WTC11 (cell line): ENCODE measurements around the gene PLET1. TPM values are rescaled to one million over a fixed set of nuclear protein-coding genes. Genes with fewer than 3 reads are reported as not detected.
"Not testable (repeated sequence)": the region's sequence is repeated elsewhere in the genome, so short reads cannot be mapped to it uniquely, and the experiment has no call there.

Source experiments
- ATAC-seq: fragments of 200-7000 bp; cut with Tn5 transposase; 2 replicates; pipeline ENCODE4 v1.10.0; 2021; ENCODE audit warnings: mild to moderate bottlenecking, moderate library complexity
- CTCF ChIA-PET: fragments of 300-600 bp; sonication (Branson Sonifier 250); formaldehyde crosslinking; loops from one replicate; lab custom pipeline; 2021; ENCODE audit warnings: antibody characterized with exemption; lab: Charles Lee
- POLR2A ChIA-PET: fragments of 350-600 bp; sonication (Branson Sonifier 250); formaldehyde crosslinking; loops from one replicate; lab custom pipeline; 2021; ENCODE audit warnings: antibody characterized with exemption; lab: Charles Lee
- DNase-seq: peaks from one replicate; pipeline ENCODE4 v3.0.0; 2021; ENCODE audit warnings: low spot score
- H3K27ac Mint-ChIP-seq: 2 replicates; pipeline ENCODE4 v1.8.0; 2021; ENCODE audit warnings: mixed read lengths
- H3K27me3 Mint-ChIP-seq: 2 replicates; pipeline ENCODE4 v1.8.0; 2021; ENCODE audit warnings: low read depth, mild to moderate bottlenecking, moderate library complexity, mixed read lengths
- H3K36me3 Mint-ChIP-seq: 2 replicates; pipeline ENCODE4 v1.8.0; 2021; ENCODE audit warnings: mixed read lengths
- H3K4me1 Mint-ChIP-seq: 2 replicates; pipeline ENCODE4 v1.8.0; 2022; ENCODE audit warnings: mixed read lengths
- H3K4me3 Mint-ChIP-seq: 2 replicates; pipeline ENCODE4 v1.8.0; 2021; ENCODE audit warnings: mild to moderate bottlenecking, moderate library complexity, mixed read lengths
- H3K9me3 Mint-ChIP-seq: 2 replicates; pipeline ENCODE4 v1.8.0; 2021; ENCODE audit warnings: mixed read lengths
- CBFB ChIP-seq: sonication (generic); formaldehyde crosslinking; IDR thresholded peaks from 2 replicates; pipeline ENCODE4 v1.8.1; 2022; ENCODE audit warnings: mild to moderate bottlenecking, low read depth, missing genetic modification reagents
- CREB1 ChIP-seq: sonication (generic); formaldehyde crosslinking; IDR thresholded peaks from 2 replicates; pipeline ENCODE4 v1.8.0; 2023; ENCODE audit warnings: mild to moderate bottlenecking, missing genetic modification reagents
- ELF4 ChIP-seq: sonication (generic); formaldehyde crosslinking; IDR thresholded peaks from 2 replicates; pipeline ENCODE4 v1.8.1; 2022; ENCODE audit warnings: low read depth, mild to moderate bottlenecking, moderate library complexity, missing genetic modification reagents
- MXD4 ChIP-seq: fragments of 250-450 bp; sonication (Bioruptor Pico); IDR thresholded peaks from 2 replicates; pipeline ENCODE4 v1.8.0; 2021; ENCODE audit warnings: mild to moderate bottlenecking, moderate library complexity, borderline replicate concordance
- MYBL2 ChIP-seq: sonication (generic); formaldehyde crosslinking; IDR thresholded peaks from 2 replicates; pipeline ENCODE4 v1.8.1; 2023; ENCODE audit warnings: mild to moderate bottlenecking, moderate library complexity, missing genetic modification reagents
- NFATC4 ChIP-seq: fragments of 250-450 bp; sonication (Bioruptor Pico); IDR thresholded peaks from 2 replicates; pipeline ENCODE4 v1.9.0; 2021; ENCODE audit warnings: mild to moderate bottlenecking
- NR1H2 ChIP-seq: sonication (generic); formaldehyde crosslinking; IDR thresholded peaks from 2 replicates; pipeline ENCODE4 v1.9.0; 2021; ENCODE audit warnings: mild to moderate bottlenecking, moderate library complexity, missing genetic modification reagents
- RORB ChIP-seq: fragments of 250-450 bp; sonication (Bioruptor Pico); IDR thresholded peaks from 2 replicates; pipeline ENCODE4 v1.9.0; 2021; ENCODE audit warnings: mild to moderate bottlenecking
- SMAD3 ChIP-seq: sonication (generic); formaldehyde crosslinking; IDR thresholded peaks from 2 replicates; pipeline ENCODE4 v1.8.0; 2022; ENCODE audit warnings: missing genetic modification reagents, mild to moderate bottlenecking, borderline replicate concordance
- SP1 ChIP-seq: sonication (generic); formaldehyde crosslinking; conservative IDR thresholded peaks from 2 replicates; pipeline ENCODE4 v1.8.1; 2022; ENCODE audit warnings: missing genetic modification reagents
- ZNF138 ChIP-seq: sonication (generic); formaldehyde crosslinking; conservative IDR thresholded peaks from 2 replicates; pipeline ENCODE4 v1.8.1; 2022; ENCODE audit warnings: mild to moderate bottlenecking, moderate library complexity, missing genetic modification reagents
- total RNA-seq: library from RNA; stranded (reverse); gene quantifications from 3 replicates; pipeline ENCODE4 v1.2.3, GENCODE V29; 2021
- TF ChIP-seq, protein P1 (sequence below): sonication (generic); formaldehyde crosslinking; IDR thresholded peaks from 2 replicates; pipeline ENCODE4 v1.8.1; 2022; ENCODE audit warnings: mild to moderate bottlenecking, missing genetic modification reagents, moderate library complexity, borderline replicate concordance
- TF ChIP-seq, protein P2 (sequence below): sonication (generic); formaldehyde crosslinking; IDR thresholded peaks from 2 replicates; pipeline ENCODE4 v1.8.1; 2022; ENCODE audit warnings: mild to moderate bottlenecking, moderate library complexity, missing genetic modification reagents
- TF ChIP-seq, protein P3 (sequence below): sonication (generic); formaldehyde crosslinking; IDR thresholded peaks from 2 replicates; pipeline ENCODE4 v1.8.0; 2022; ENCODE audit warnings: mild to moderate bottlenecking, missing genetic modification reagents
- TF ChIP-seq, protein P4 (sequence below): fragments of 250-450 bp; sonication (Bioruptor Pico); IDR thresholded peaks from 2 replicates; pipeline ENCODE4 v1.9.0; 2021; ENCODE audit warnings: mild to moderate bottlenecking, borderline replicate concordance
- TF ChIP-seq, protein P5 (sequence below): fragments of 250-450 bp; sonication (Bioruptor Pico); conservative IDR thresholded peaks from 2 replicates; pipeline ENCODE4 v1.9.0; 2021; ENCODE audit warnings: mild to moderate bottlenecking
- TF ChIP-seq, protein P6 (sequence below): sonication (generic); formaldehyde crosslinking; IDR thresholded peaks from 2 replicates; pipeline ENCODE4 v1.8.0; 2022; ENCODE audit warnings: mild to moderate bottlenecking, missing genetic modification reagents

Gene PLET1
- total RNA-seq, 1 experiment from 2014 or later: not detected

DNA sequence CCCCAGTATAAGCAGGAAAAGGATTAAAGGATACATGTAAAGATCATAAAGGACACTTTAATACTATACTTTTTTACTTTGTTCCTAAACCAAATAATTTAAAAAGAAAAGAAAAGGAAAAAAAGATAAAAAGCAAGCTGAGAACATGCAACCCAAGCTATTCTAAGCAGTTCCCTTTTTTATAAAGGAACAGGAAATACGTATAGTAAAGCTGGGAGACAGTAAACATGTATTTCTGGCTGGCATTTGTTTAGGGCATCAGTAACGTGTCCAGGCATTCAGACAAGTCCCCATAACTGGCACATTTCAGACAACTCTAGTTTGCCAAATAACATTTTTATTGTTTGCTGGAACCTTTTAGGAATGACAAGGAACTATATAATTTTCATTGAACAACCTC lies 60.4 kb downstream of the PLET1 start:
- no peak overlapping the region for H3K4me3 Mint-ChIP-seq
- H3K27me3 Mint-ChIP-seq: peaks cover 19% of the 10 kb centered on the region
- DNase-seq (no peak), ATAC-seq (no peak)
- H3K9me3 Mint-ChIP-seq: peaks cover 8% of the 10 kb centered on the region
- H3K27ac Mint-ChIP-seq: no peak overlapping the region
- CTCF ChIA-PET: interaction anchor here (1.3 to 1.6 kb wide), 2 partner anchors 19 to 80 kb away, joined by 3 to 5 read pairs; no protein-coding TSS in a partner anchor
- H3K4me1 Mint-ChIP-seq: no peaks in the 10 kb centered on the region
- POLR2A ChIA-PET: no interaction called here
- H3K36me3 Mint-ChIP-seq: no peaks in the 10 kb centered on the region
- TF ChIP-seq, protein P1, sequence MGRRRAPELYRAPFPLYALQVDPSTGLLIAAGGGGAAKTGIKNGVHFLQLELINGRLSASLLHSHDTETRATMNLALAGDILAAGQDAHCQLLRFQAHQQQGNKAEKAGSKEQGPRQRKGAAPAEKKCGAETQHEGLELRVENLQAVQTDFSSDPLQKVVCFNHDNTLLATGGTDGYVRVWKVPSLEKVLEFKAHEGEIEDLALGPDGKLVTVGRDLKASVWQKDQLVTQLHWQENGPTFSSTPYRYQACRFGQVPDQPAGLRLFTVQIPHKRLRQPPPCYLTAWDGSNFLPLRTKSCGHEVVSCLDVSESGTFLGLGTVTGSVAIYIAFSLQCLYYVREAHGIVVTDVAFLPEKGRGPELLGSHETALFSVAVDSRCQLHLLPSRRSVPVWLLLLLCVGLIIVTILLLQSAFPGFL: no peak
- TF ChIP-seq, protein P2, sequence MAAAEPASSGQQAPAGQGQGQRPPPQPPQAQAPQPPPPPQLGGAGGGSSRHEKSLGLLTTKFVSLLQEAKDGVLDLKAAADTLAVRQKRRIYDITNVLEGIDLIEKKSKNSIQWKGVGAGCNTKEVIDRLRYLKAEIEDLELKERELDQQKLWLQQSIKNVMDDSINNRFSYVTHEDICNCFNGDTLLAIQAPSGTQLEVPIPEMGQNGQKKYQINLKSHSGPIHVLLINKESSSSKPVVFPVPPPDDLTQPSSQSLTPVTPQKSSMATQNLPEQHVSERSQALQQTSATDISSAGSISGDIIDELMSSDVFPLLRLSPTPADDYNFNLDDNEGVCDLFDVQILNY (CRISPR knock-in tag): no peak
- no peak for TF ChIP-seq RORB (CRISPR knock-in tag)
- TF ChIP-seq, protein P3, sequence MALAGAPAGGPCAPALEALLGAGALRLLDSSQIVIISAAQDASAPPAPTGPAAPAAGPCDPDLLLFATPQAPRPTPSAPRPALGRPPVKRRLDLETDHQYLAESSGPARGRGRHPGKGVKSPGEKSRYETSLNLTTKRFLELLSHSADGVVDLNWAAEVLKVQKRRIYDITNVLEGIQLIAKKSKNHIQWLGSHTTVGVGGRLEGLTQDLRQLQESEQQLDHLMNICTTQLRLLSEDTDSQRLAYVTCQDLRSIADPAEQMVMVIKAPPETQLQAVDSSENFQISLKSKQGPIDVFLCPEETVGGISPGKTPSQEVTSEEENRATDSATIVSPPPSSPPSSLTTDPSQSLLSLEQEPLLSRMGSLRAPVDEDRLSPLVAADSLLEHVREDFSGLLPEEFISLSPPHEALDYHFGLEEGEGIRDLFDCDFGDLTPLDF: no peak
- no peak for TF ChIP-seq ELF4 (CRISPR knock-in tag)
- TF ChIP-seq CREB1 (CRISPR knock-in tag): no peak
- TF ChIP-seq, protein P4, sequence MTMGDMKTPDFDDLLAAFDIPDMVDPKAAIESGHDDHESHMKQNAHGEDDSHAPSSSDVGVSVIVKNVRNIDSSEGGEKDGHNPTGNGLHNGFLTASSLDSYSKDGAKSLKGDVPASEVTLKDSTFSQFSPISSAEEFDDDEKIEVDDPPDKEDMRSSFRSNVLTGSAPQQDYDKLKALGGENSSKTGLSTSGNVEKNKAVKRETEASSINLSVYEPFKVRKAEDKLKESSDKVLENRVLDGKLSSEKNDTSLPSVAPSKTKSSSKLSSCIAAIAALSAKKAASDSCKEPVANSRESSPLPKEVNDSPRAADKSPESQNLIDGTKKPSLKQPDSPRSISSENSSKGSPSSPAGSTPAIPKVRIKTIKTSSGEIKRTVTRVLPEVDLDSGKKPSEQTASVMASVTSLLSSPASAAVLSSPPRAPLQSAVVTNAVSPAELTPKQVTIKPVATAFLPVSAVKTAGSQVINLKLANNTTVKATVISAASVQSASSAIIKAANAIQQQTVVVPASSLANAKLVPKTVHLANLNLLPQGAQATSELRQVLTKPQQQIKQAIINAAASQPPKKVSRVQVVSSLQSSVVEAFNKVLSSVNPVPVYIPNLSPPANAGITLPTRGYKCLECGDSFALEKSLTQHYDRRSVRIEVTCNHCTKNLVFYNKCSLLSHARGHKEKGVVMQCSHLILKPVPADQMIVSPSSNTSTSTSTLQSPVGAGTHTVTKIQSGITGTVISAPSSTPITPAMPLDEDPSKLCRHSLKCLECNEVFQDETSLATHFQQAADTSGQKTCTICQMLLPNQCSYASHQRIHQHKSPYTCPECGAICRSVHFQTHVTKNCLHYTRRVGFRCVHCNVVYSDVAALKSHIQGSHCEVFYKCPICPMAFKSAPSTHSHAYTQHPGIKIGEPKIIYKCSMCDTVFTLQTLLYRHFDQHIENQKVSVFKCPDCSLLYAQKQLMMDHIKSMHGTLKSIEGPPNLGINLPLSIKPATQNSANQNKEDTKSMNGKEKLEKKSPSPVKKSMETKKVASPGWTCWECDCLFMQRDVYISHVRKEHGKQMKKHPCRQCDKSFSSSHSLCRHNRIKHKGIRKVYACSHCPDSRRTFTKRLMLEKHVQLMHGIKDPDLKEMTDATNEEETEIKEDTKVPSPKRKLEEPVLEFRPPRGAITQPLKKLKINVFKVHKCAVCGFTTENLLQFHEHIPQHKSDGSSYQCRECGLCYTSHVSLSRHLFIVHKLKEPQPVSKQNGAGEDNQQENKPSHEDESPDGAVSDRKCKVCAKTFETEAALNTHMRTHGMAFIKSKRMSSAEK: no peak
- no peak for TF ChIP-seq NFATC4
- TF ChIP-seq SP1 (CRISPR knock-in tag): no peak
- no peak for TF ChIP-seq CBFB (CRISPR knock-in tag)
- TF ChIP-seq, protein P5, sequence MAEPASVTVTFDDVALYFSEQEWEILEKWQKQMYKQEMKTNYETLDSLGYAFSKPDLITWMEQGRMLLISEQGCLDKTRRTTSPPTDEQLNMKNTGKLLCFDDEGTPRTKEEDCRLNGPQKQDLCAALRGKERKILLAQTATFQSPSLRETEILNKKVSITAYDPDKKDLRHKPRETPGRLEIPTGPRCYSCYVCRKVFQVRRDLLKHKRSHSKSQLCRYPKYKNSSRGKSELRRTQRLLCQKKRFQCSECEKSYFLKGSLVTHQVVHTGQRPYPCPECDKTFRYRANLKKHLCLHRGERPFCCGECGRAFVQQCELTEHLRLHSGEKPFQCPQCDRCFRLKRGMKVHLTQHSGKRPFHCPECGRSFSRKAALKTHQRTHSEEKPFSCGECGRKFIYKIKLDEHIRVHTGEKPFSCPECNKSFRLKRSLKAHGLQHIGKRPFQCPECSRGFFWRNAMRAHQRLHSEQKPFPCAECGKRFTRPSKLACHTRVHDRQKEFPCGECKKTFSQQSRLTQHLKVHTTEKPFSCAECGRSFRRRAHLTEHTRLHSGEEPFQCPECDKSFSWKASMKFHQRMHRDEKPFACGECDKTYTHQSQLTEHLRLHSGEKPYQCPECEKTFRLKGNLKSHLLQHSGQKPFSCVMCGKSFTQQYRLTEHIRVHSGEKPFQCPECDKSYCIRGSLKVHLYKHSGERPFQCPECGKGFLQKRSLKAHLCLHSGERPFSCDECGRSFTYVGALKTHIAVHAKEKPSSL (CRISPR knock-in tag): no peak
- no peak for TF ChIP-seq MXD4 (CRISPR knock-in tag)
- TF ChIP-seq NR1H2: no peak
- TF ChIP-seq MYBL2 (CRISPR knock-in tag): no peak
- no peak for TF ChIP-seq ZNF138
- TF ChIP-seq, protein P6, sequence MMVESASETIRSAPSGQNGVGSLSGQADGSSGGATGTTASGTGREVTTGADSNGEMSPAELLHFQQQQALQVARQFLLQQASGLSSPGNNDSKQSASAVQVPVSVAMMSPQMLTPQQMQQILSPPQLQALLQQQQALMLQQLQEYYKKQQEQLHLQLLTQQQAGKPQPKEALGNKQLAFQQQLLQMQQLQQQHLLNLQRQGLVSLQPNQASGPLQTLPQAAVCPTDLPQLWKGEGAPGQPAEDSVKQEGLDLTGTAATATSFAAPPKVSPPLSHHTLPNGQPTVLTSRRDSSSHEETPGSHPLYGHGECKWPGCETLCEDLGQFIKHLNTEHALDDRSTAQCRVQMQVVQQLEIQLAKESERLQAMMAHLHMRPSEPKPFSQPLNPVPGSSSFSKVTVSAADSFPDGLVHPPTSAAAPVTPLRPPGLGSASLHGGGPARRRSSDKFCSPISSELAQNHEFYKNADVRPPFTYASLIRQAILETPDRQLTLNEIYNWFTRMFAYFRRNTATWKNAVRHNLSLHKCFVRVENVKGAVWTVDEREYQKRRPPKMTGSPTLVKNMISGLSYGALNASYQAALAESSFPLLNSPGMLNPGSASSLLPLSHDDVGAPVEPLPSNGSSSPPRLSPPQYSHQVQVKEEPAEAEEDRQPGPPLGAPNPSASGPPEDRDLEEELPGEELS (CRISPR knock-in tag): no peak
- no peak for TF ChIP-seq SMAD3 (CRISPR knock-in tag)

DNA sequence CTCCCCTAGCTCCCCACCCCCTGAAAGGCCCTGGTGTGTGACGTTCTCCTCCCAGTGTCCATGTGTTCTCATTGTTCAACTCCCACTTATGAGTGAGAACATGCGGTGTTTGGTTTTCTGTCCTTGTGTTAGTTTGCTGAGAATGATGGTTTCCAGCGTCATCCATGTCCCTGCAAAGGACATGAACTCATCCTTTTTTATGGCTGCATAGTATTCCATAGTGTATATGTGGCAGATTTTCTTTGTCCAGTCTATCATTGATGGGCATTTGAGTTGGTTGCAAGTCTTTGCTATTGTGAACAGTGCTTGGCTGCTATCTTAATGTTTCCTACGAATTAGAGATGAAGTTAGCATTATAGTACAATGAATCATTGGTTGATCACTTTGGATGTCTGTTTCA lies 61.6 kb downstream of the PLET1 start:
- CTCF ChIA-PET, H3K4me3 Mint-ChIP-seq, H3K36me3 Mint-ChIP-seq, DNase-seq, H3K4me1 Mint-ChIP-seq, H3K9me3 Mint-ChIP-seq, POLR2A ChIA-PET, ATAC-seq, H3K27ac Mint-ChIP-seq: not testable (repeated sequence)
- peaks cover 19% of the 10 kb centered on the region for H3K27me3 Mint-ChIP-seq
